ENCODE measurements around the gene ERC2.

The ERC2 gene

DNA sequence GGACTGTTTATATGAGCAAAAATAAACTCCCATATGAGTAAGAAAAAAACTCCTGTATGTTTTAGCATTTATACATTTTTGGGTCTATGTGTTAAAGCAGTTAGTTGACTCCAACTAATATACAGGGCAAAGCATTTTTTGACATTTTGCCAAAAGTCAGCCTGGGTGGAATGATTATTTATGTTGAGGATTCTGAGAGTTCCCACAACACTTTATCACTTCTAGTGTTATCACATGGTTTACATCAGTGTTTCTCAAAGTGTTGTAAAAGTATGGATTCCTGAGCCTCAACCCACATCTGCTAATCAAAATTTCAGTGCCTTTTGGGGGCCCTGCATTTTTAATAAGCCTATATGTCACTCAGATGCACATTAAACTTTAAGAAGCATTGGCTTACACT is 643.9 kb downstream of the ERC2 start:
- no peak for DNase-seq (ENCODE audit: low read depth)

- DNase-seq (ENCODE audit: low read depth) = no peak
These were observed 644.4 kb downstream of the ERC2 start for GRCh38 chr3:55823829-55824228.

- no peak for DNase-seq (ENCODE audit: low read depth)
These were observed 645.3 kb downstream of the ERC2 start for GRCh38 chr3:55823001-55823400.

GRCh38 chr3:55819005-55819404 is 649.3 kb downstream of the ERC2 start:
- DNase-seq (ENCODE audit: low read depth) = no peak

DNA sequence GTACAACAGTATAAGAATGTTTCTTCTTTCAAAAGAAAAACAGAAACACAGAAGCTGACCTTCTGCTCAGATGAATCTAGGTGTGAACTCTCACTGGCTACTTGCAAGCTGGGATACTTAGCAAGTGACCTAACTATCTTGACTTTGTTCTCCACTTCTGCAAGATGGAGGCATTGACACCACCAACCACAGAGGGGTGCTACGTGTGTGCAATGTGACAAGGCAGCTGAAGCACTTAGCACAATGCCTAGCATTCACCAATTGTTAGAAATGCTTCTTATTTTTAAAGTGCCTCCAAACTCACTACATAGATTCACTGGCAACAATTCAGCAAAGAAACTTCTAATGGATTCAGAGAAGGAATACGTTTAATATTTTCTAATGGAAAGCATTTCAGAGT is 649.8 kb downstream of the ERC2 start:
- DNase-seq (ENCODE audit: low read depth) = no peak

- no peak for DNase-seq (ENCODE audit: low read depth)
These were observed 651.3 kb downstream of the ERC2 start for GRCh38 chr3:55816794-55817576.

DNA sequence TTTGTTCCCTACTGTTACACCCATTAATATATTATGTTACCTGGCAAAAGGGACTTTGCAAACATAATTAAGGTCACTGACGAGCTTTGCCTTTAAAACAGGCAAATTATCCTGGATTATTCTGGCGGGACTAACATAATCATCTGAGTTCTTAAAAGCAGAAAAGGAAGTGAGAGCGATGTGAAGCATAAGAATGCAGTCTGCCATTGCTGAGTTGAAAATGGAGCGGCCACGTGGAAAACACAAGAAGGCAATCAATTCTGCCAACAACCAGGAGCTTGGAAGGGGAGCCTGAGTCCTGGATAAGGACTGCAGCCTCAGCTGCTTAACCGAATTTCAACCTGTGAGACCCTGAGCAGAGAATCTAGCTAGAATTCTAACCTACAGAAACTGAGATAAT is 653.0 kb downstream of the ERC2 start:
- DNase-seq (ENCODE audit: low read depth) = no peak

DNA sequence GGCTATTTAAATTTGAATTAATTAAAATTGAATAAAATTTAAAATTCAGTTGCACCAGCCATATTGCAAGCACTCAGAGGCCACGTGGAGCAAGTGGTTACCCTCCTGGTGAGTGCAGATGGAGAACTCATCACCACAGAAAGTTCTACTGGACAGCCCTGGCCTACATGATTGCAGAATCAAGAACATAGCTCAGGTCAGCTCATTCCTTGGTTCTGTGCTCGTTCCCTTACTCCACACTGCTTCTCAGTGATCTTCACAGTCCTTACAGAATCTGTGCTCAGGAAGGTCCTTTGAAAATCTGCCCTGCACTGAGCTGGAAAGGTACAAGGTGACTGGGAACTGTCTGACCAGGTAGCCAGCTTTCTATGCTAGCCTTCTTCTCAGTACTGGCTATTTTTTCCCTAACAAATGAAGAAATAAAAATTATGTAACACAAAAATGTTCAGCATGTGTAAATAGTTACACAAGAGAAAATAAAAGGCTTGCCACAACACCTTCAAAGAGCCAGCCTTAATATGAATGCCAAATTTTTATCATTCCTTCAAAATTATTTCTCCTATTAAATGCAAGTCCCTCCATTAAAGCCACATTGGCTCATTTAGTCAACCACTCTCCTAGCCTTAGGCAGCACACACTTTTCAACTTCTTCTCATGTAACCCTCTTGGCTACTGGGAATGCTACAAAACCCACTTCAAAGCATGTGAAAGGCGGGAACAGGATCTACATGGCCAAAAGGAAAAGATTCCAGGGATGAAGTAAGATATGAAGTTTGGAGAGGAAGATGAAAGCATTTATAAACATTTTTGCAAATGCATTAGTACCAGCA is 654.8 kb downstream of the ERC2 start:
- no peak for DNase-seq (ENCODE audit: low read depth)

GRCh38 chr3:55812394-55813013 is 655.8 kb downstream of the ERC2 start:
- no peak for DNase-seq (ENCODE audit: low read depth)

- no peak for DNase-seq (ENCODE audit: low read depth)
These were observed 661.1 kb downstream of the ERC2 start for GRCh38 chr3:55807210-55807609.

GRCh38 chr3:55805169-55805568 is 663.1 kb downstream of the ERC2 start:
- no peak for DNase-seq (ENCODE audit: low read depth)

GRCh38 chr3:55804170-55805095 is 663.8 kb downstream of the ERC2 start:
- DNase-seq (ENCODE audit: low read depth) = no peak

GRCh38 chr3:55802816-55803215 is 665.5 kb downstream of the ERC2 start:
- no peak for DNase-seq (ENCODE audit: low read depth)

- DNase-seq (ENCODE audit: low read depth) = no peak
These were observed 666.6 kb downstream of the ERC2 start for GRCh38 chr3:55801676-55802075.

DNA sequence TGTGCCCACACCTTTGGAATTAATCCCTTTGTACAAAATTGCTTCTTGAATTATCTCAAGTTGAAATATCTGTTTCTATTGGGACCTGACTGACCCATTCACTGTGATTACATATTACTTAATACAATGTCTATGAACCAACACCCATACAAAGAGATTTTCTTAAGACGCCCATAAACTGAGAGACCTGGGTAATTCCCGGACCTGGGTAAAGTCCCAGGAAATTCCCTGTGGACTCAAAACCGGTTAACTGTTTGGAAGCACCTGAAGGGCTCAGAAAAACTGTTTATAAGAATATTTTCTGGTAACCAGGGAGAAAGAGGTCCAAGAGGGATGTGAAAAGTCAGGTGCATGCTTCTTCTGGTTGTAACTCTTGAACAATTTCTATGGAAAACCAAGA is 667.2 kb downstream of the ERC2 start:
- DNase-seq (ENCODE audit: low read depth) = no peak

- DNase-seq (ENCODE audit: low read depth) = no peak
These were observed 670.5 kb downstream of the ERC2 start for GRCh38 chr3:55797775-55798174.

GRCh38 chr3:55797084-55797483 is 671.2 kb downstream of the ERC2 start:
- DNase-seq (ENCODE audit: low read depth) = no peak

- no peak for DNase-seq (ENCODE audit: low read depth)
These were observed 671.7 kb downstream of the ERC2 start for GRCh38 chr3:55796533-55796932.

- DNase-seq (ENCODE audit: low read depth) = no peak
These were observed 672.5 kb downstream of the ERC2 start for GRCh38 chr3:55795746-55796145.

- no peak for DNase-seq (ENCODE audit: low read depth)
These were observed 673.0 kb downstream of the ERC2 start for GRCh38 chr3:55795296-55795695.

DNA sequence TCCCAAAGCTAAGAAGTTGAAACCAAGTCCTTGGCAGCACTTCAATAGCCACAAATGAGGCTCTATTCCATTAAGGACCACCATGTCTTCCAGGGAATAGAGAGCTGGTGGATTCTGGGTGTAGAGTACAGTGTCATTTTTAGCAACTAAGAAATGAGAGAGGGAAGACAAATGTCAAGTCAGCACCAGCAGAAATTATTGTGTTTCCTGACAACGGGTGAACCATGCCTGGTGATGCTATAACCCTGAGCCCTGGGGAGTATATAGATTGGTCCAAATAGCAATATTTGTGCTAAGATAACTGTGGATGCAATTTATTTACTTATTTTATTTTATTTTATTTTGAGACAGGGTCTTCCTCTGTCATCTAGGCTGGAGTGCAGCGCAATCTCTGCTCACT is 675.5 kb downstream of the ERC2 start:
- DNase-seq (ENCODE audit: low read depth) = no peak

- DNase-seq (ENCODE audit: low read depth) = no peak
These were observed 676.3 kb downstream of the ERC2 start for GRCh38 chr3:55792009-55792408.
